Osteoblast (primary cell): ENCODE data around the gene STK33. TPM values are rescaled to one million over a fixed set of nuclear protein-coding genes. Genes with fewer than 3 reads are reported as not detected.

ENCODE experiments used
- DNase-seq: peaks from one replicate; pipeline ENCODE4 v3.0.0; 2011; ENCODE audit warnings: low spot score, mixed read lengths; ENCODE audit not compliant: insufficient read length; ENCODE audit errors: missing footprints
- H2AFZ ChIP-seq: 2 replicates; pipeline ENCODE4 v1.6.0; 2011; ENCODE audit warnings: mild to moderate bottlenecking, low read length
- H3K27ac ChIP-seq: 2 replicates; pipeline ENCODE4 v1.5.1; 2011; ENCODE audit warnings: mild to moderate bottlenecking, low read depth, low read length, moderate library complexity
- H3K27me3 ChIP-seq: 2 replicates; pipeline ENCODE4 v1.6.0; 2012; ENCODE audit warnings: mild to moderate bottlenecking, control low read depth, inconsistent platforms, low read length, moderate library complexity; ENCODE audit not compliant: insufficient read depth
- H3K36me3 ChIP-seq: 2 replicates; pipeline ENCODE4 v1.5.1; 2011; ENCODE audit warnings: mild to moderate bottlenecking, low read length, control low read depth, moderate library complexity; ENCODE audit not compliant: insufficient read depth
- H3K4me1 ChIP-seq: 2 replicates; pipeline ENCODE4 v1.5.1; 2011; ENCODE audit warnings: mild to moderate bottlenecking, low read length, control low read depth, moderate library complexity; ENCODE audit not compliant: insufficient read depth
- H3K4me2 ChIP-seq: 2 replicates; pipeline ENCODE4 v1.6.0; 2011; ENCODE audit warnings: mild to moderate bottlenecking, low read length; ENCODE audit not compliant: insufficient read depth
- H3K4me3 ChIP-seq: fragments of 200-600 bp; sonication (generic); 3 replicates; pipeline ENCODE4 v1.5.1; 2012; ENCODE audit warnings: mild to moderate bottlenecking, low read length, inconsistent platforms; ENCODE audit not compliant: insufficient read depth
- H3K79me2 ChIP-seq: 2 replicates; pipeline ENCODE4 v1.6.0; 2012; ENCODE audit warnings: mild to moderate bottlenecking, low read length, control low read depth, inconsistent platforms; ENCODE audit not compliant: insufficient read depth
- H3K9me3 ChIP-seq: 2 replicates; pipeline ENCODE4 v1.5.1; 2011; ENCODE audit warnings: low read depth, low read length, control low read depth
- H4K20me1 ChIP-seq: 2 replicates; pipeline ENCODE4 v1.6.0; 2012; ENCODE audit warnings: mild to moderate bottlenecking, low read length, control low read depth; ENCODE audit not compliant: insufficient read depth
- CTCF ChIP-seq: IDR thresholded peaks from 2 replicates; pipeline ENCODE4 v1.5.1; 2011; ENCODE audit warnings: mild to moderate bottlenecking, low read depth, low read length, moderate library complexity; ENCODE audit errors: extremely low read depth
- total RNA-seq: library from RNA; depleted of rRNA; stranded (reverse); fragments of >200 nt; gene quantifications from 2 replicates; pipeline ENCODE4 v1.2.3, GENCODE V29; 2012

Gene STK33
- total RNA-seq, 1 donor, result 0.72 TPM

- no peaks in the 10 kb centered on the region for H3K9me3 ChIP-seq
- H3K79me2 ChIP-seq, result no peaks in the 10 kb centered on the region
- no peak overlapping the region for H2AFZ ChIP-seq
- no peak overlapping the region for H3K27ac ChIP-seq
- H3K4me1 ChIP-seq, result no peaks in the 10 kb centered on the region
- no peak for DNase-seq
- H3K4me2 ChIP-seq, result no peak overlapping the region
- H3K36me3 ChIP-seq, result no peaks in the 10 kb centered on the region
- no peaks in the 10 kb centered on the region for H3K27me3 ChIP-seq
- H3K4me3 ChIP-seq, result no peak overlapping the region
- H4K20me1 ChIP-seq, result no peaks in the 10 kb centered on the region
- TF ChIP-seq CTCF, result no peak
Observed at GRCh38 chr11:8531982-8532381, 62.0 kb downstream of the STK33 start.

- H3K79me2 ChIP-seq, result no peaks in the 10 kb centered on the region
- no peaks in the 10 kb centered on the region for H3K27me3 ChIP-seq
- H4K20me1 ChIP-seq, result no peaks in the 10 kb centered on the region
- H3K36me3 ChIP-seq, result no peaks in the 10 kb centered on the region
- no peak overlapping the region for H2AFZ ChIP-seq
- H3K9me3 ChIP-seq, result no peaks in the 10 kb centered on the region
- H3K4me2 ChIP-seq, result no peak overlapping the region
- H3K4me3 ChIP-seq, result no peak overlapping the region
- DNase-seq, result no peak
- H3K27ac ChIP-seq, result no peak overlapping the region
- no peak for TF ChIP-seq CTCF
- no peaks in the 10 kb centered on the region for H3K4me1 ChIP-seq
Observed at GRCh38 chr11:8531312-8531711, 62.7 kb downstream of the STK33 start.

GRCh38 chr11:8527939-8528338, 66.1 kb downstream of the STK33 start:
- Histone ChIP-seq H3K27me3 (no peaks in the 10 kb centered on the region), H4K20me1 (no peaks in the 10 kb centered on the region), H3K4me3 (no peak overlapping the region), H3K79me2 (no peaks in the 10 kb centered on the region), H3K4me2 (no peak overlapping the region), H3K9me3 (no peaks in the 10 kb centered on the region), H3K4me1 (no peaks in the 10 kb centered on the region), H2AFZ (no peak overlapping the region), H3K36me3 (no peaks in the 10 kb centered on the region), H3K27ac (no peak overlapping the region)
- no peak for DNase-seq
- no peak for TF ChIP-seq CTCF

GRCh38 chr11:8523396-8523795, 70.6 kb downstream of the STK33 start:
- no peak overlapping the region for H3K27ac ChIP-seq
- H3K4me2 ChIP-seq, result no peak overlapping the region
- H3K4me3 ChIP-seq, result no peak overlapping the region
- no peak overlapping the region for H2AFZ ChIP-seq
- H3K79me2 ChIP-seq, result no peaks in the 10 kb centered on the region
- no peaks in the 10 kb centered on the region for H3K9me3 ChIP-seq
- no peak for DNase-seq
- H4K20me1 ChIP-seq, result no peaks in the 10 kb centered on the region
- TF ChIP-seq CTCF, result no peak
- no peaks in the 10 kb centered on the region for H3K27me3 ChIP-seq
- H3K36me3 ChIP-seq, result no peaks in the 10 kb centered on the region
- H3K4me1 ChIP-seq, result no peaks in the 10 kb centered on the region
